Measurements from ENCODE around the gene FKBP6.

- TF ChIP-seq ZFP91 (CRISPR knock-in tag; IDR thresholded peaks at IDR 0.05; ENCODE audit: borderline replicate concordance) (no peak), ZSCAN22 (CRISPR knock-in tag; IDR thresholded peaks at IDR 0.05) (no peak), THRA (CRISPR knock-in tag; IDR thresholded peaks at IDR 0.05; ENCODE audit: borderline replicate concordance) (no peak), MLX (CRISPR knock-in tag; IDR thresholded peaks at IDR 0.05) (no peak), GABPA (IDR thresholded peaks at IDR 0.05; ENCODE audit: low read depth, low read length) (no peak), GABPA (CRISPR knock-in tag; IDR thresholded peaks at IDR 0.05; ENCODE audit: low read depth) (no peak), POLR2A (IDR thresholded peaks at IDR 0.05; ENCODE audit: insufficient read depth in 1 of 2, low read depth in 2 of 2, low read length in 2 of 2) (no peak), ZNF713 (CRISPR knock-in tag; IDR thresholded peaks at IDR 0.05) (no peak)
Measured at GRCh38 chr7:73349763-73350162, 21.8 kb downstream of the FKBP6 start.

Measured in HepG2 (cell line).